K562 (cell line): ENCODE measurements around the gene PCDHGB7.
"Not testable (repeated sequence)": the region's sequence is repeated elsewhere in the genome, so short reads cannot be mapped to it uniquely, and the experiment has no call there.

ENCODE experiments used
- ATF3 ChIP-seq, 2 experiments: fragments of 450-650 bp in 1 of 2; sonication (generic) in 1 of 2; formaldehyde crosslinking in 1 of 2; IDR thresholded peaks in 1 of 2; conservative IDR thresholded peaks in 1 of 2; 2 replicates each; pipeline versions ENCODE4 v1.6.1 to v1.8.1; 2016 to 2023; ENCODE audit warnings: mild to moderate bottlenecking in 2 of 2, moderate library complexity in 2 of 2, inconsistent platforms in 1 of 2, missing genetic modification reagents in 1 of 2
- EP300 ChIP-seq: IDR thresholded peaks from 2 replicates; pipeline ENCODE4 v1.6.1; 2012; ENCODE audit warnings: low read length, improper control_type of control experiment
- ESRRA ChIP-seq: fragments of 450-650 bp; IDR thresholded peaks from 2 replicates; pipeline ENCODE4 v1.6.1; 2014; ENCODE audit warnings: low read depth, mild to moderate bottlenecking, moderate library complexity, borderline replicate concordance
- EZH2 ChIP-seq: IDR thresholded peaks from 2 replicates; pipeline ENCODE4 v1.6.1; 2012; ENCODE audit warnings: low read depth, mild to moderate bottlenecking, inconsistent platforms, low read length, borderline replicate concordance
- GABPA ChIP-seq: fragments of 200-800 bp; sonication (Bioruptor generic); conservative IDR thresholded peaks from 2 replicates; pipeline ENCODE4 v1.6.1; 2016; ENCODE audit warnings: low read depth, missing genetic modification characterization, missing compliant biosample characterization
- NR2C2 ChIP-seq, 2 experiments: fragments of 200-800 bp in 1 of 2; sonication (Bioruptor generic) in 1 of 2; sonication (generic) in 1 of 2; formaldehyde crosslinking in 1 of 2; IDR thresholded peaks; 2 replicates each; pipeline versions ENCODE4 v1.6.1 to v1.8.0; 2016 to 2022; ENCODE audit warnings: mild to moderate bottlenecking in 1 of 2, missing compliant biosample characterization in 1 of 2, missing genetic modification characterization in 1 of 2, missing genetic modification reagents in 1 of 2
- XRCC5 ChIP-seq: fragments of 200-400 bp; formaldehyde crosslinking; IDR thresholded peaks from 2 replicates; pipeline ENCODE4 v1.6.1; 2017; ENCODE audit warnings: low read depth, mild to moderate bottlenecking, low read length
- ZBTB26 ChIP-seq: fragments of 450-650 bp; formaldehyde crosslinking; IDR thresholded peaks from 2 replicates; pipeline ENCODE4 v1.4.0; 2022; ENCODE audit warnings: missing genetic modification characterization
- ZNF23 ChIP-seq: fragments of 250-450 bp; sonication (Bioruptor Pico); IDR thresholded peaks from 2 replicates; pipeline ENCODE4 v1.4.0; 2020; ENCODE audit warnings: mild to moderate bottlenecking
- ZNF274 ChIP-seq: IDR thresholded peaks from 2 replicates; pipeline ENCODE4 v1.6.1; 2011; ENCODE audit warnings: low read depth, mild to moderate bottlenecking, low read length, moderate library complexity, borderline replicate concordance

- not testable (repeated sequence) for TF ChIP-seq EZH2; ATF3 (IDR thresholded peaks at IDR 0.05); ATF3 (CRISPR knock-in tag; conservative IDR thresholded peaks at IDR 0.05); ESRRA; EP300; ZNF274; ZBTB26 (CRISPR knock-in tag); NR2C2 (CRISPR knock-in tag; IDR thresholded peaks at IDR 0.05); NR2C2 (tag; IDR thresholded peaks at IDR 0.05); ZNF23 (CRISPR knock-in tag); XRCC5; GABPA (tag)
These were observed 14.8 kb downstream of the PCDHGB7 start for GRCh38 chr5:141432308-141432707.
